Tibial artery (tissue), 4 donors: ENCODE measurements around the gene MPPE1.

Source experiments
- DNase-seq, 2 donors: peaks; one replicate each; pipeline ENCODE4 v3.0.0-alpha.2; 2019
- H3K27ac ChIP-seq, 2 donors: fragments of 200-600 bp; sonication (generic) in 1 of 2; 1 replicate in 1 of 2; 2 replicates in 1 of 2; pipeline ENCODE4 v1.5.1; 2018 to 2019; ENCODE audit warnings: mild to moderate bottlenecking in 1 of 2
- H3K27me3 ChIP-seq, 2 donors: fragments of 200-600 bp; sonication (generic) in 1 of 2; one replicate each; pipeline versions ENCODE4 v1.5.1 to v1.6.0; 2016 to 2019
- H3K36me3 ChIP-seq, 3 donors: fragments of 200-600 bp; sonication (generic) in 2 of 3; one replicate each; pipeline ENCODE4 v1.5.1; 2016 to 2019; ENCODE audit warnings: mild to moderate bottlenecking in 2 of 3
- H3K4me1 ChIP-seq, 4 donors: fragments of 200-600 bp; sonication (generic) in 2 of 4; 1 replicate in 3 of 4; 2 replicates in 1 of 4; pipeline ENCODE4 v1.5.1; 2016 to 2019
- H3K4me3 ChIP-seq, 2 donors: fragments of 200-600 bp; sonication (generic) in 1 of 2; 1 replicate in 1 of 2; 2 replicates in 1 of 2; pipeline ENCODE4 v1.5.1; 2018 to 2019; ENCODE audit warnings: mild to moderate bottlenecking in 2 of 2
- H3K9me3 ChIP-seq, 3 donors: fragments of 200-600 bp; sonication (generic) in 1 of 3; one replicate each; pipeline ENCODE4 v1.5.1; 2016 to 2019
- intact Hi-C: fragments of 100-400 bp; cut with DNase I; formaldehyde crosslinking; loops from one replicate; pipeline ENCODE4 v1.15.0; 2023; ENCODE audit warnings: low total_unique reads
- TF ChIP-seq, protein P1 (sequence below), 2 experiments: fragments of 200-600 bp in 1 of 2; fragments of 450-650 bp in 1 of 2; IDR thresholded peaks; one replicate each; pipeline ENCODE4 v1.5.1; 2017 to 2019; ENCODE audit warnings: antibody characterized with exemption in 2 of 2, mild to moderate bottlenecking in 1 of 2, moderate library complexity in 1 of 2

Gene MPPE1

GRCh38 chr18:11866764-11867163 is 41.4 kb downstream of the MPPE1 start:
- peak in 1 of 2 donors; percentile 55 for DNase-seq
- Histone ChIP-seq H3K27ac (no peak overlapping the region), H3K4me3 (no peak overlapping the region), H3K36me3 (peaks cover 3 to 16% (median 6%) of the 10 kb centered on the region in 3 donors), H3K27me3 (no peaks in the 10 kb centered on the region), H3K9me3 (no peaks in the 10 kb centered on the region), H3K4me1 (no peaks in the 10 kb centered on the region)
- intact Hi-C loops, result no loop called here
- TF ChIP-seq, protein P1, sequence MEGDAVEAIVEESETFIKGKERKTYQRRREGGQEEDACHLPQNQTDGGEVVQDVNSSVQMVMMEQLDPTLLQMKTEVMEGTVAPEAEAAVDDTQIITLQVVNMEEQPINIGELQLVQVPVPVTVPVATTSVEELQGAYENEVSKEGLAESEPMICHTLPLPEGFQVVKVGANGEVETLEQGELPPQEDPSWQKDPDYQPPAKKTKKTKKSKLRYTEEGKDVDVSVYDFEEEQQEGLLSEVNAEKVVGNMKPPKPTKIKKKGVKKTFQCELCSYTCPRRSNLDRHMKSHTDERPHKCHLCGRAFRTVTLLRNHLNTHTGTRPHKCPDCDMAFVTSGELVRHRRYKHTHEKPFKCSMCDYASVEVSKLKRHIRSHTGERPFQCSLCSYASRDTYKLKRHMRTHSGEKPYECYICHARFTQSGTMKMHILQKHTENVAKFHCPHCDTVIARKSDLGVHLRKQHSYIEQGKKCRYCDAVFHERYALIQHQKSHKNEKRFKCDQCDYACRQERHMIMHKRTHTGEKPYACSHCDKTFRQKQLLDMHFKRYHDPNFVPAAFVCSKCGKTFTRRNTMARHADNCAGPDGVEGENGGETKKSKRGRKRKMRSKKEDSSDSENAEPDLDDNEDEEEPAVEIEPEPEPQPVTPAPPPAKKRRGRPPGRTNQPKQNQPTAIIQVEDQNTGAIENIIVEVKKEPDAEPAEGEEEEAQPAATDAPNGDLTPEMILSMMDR (IDR thresholded peaks at IDR 0.05), result no peak

GRCh38 chr18:11866329-11866728 is 41.8 kb downstream of the MPPE1 start:
- Histone ChIP-seq H3K27me3 (no peaks in the 10 kb centered on the region), H3K4me1 (no peaks in the 10 kb centered on the region), H3K27ac (no peak overlapping the region), H3K9me3 (no peaks in the 10 kb centered on the region), H3K4me3 (no peak overlapping the region), H3K36me3 (peaks cover 3 to 16% (median 6%) of the 10 kb centered on the region in 3 donors)
- peak in 1 of 2 donors; percentile 51 for DNase-seq
- TF ChIP-seq, protein P1 (IDR thresholded peaks at IDR 0.05), result no peak
- intact Hi-C loops, result no loop called here

DNA sequence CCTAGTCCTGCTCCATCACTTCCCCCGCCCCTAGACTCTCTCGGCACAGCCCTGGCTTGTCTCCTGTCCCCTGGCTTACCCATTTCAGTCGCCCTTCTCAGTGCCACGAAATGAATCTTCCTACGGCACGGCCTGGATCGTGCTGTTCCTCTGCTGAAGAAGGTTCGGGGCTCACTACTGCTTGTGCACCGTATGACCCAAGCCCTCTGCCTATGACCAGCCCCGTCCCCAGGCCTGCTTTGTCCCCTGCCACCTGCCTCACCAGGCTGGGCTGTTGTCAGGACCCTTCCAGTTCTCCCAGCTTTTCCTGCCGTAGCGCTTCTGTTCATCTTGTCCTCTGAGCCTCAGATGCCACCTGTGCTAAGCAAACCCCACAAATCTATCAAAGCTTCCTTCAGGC is 43.0 kb downstream of the MPPE1 start:
- no peak overlapping the region for H3K4me3 ChIP-seq
- TF ChIP-seq, protein P1 (IDR thresholded peaks at IDR 0.05), result no peak
- H3K27ac ChIP-seq, result no peak overlapping the region
- no peaks in the 10 kb centered on the region for H3K27me3 ChIP-seq
- H3K9me3 ChIP-seq, result no peaks in the 10 kb centered on the region
- peaks cover 3 to 16% (median 6%) of the 10 kb centered on the region in 3 donors for H3K36me3 ChIP-seq
- peak in 1 of 2 donors; percentile 29 for DNase-seq
- no peaks in the 10 kb centered on the region for H3K4me1 ChIP-seq
- intact Hi-C loops, result no loop called here

DNA sequence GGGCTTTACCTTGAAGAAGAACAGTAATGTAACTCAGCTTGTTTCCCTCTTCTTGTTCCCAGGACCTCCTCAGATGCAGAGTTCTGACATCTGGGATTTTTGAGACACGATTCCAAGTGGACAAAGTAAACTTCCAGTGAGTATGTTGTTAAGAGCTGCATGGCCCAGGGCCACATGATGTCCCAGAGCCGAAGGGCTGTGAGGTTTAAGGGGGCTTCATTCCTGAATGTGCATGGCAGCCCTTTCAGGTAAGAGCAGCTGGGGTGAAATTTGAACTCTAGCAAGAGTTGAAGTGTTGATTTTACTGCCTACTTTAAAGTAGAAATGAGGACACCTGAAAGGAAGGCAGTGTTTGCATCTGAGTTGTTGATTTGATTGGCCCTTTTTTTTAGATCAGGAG is 43.6 kb downstream of the MPPE1 start:
- peaks cover 3 to 14% (median 4%) of the 10 kb centered on the region in 3 donors for H3K36me3 ChIP-seq
- H3K4me3 ChIP-seq, result no peak overlapping the region
- TF ChIP-seq, protein P1 (IDR thresholded peaks at IDR 0.05), result no peak
- no peak overlapping the region for H3K27ac ChIP-seq
- no peaks in the 10 kb centered on the region for H3K9me3 ChIP-seq
- H3K27me3 ChIP-seq, result no peaks in the 10 kb centered on the region
- H3K4me1 ChIP-seq, result no peaks in the 10 kb centered on the region
- DNase-seq, result no peak
- intact Hi-C loops, result no loop called here

- Histone ChIP-seq H3K36me3 (peaks cover 0 to 7% (median 3%) of the 10 kb centered on the region in 3 donors), H3K9me3 (no peaks in the 10 kb centered on the region), H3K4me3 (no peak overlapping the region), H3K27ac (no peak overlapping the region), H3K27me3 (no peaks in the 10 kb centered on the region), H3K4me1 (peaks cover 0 to under 1% (median 0%) of the 10 kb centered on the region in 4 donors)
- intact Hi-C loops, result no loop called here
- TF ChIP-seq, protein P1 (IDR thresholded peaks at IDR 0.05), result no peak
- DNase-seq, result no peak
Measured at GRCh38 chr18:11862468-11863137, 45.5 kb downstream of the MPPE1 start.
